Stimulated activated CD4-positive, alpha-beta T cell treated with anti-CD3 and anti-CD28 coated beads, Interleukin-1b, Interleukin-23, amount 100 ng/mL, for 1 hour (primary cell): ENCODE measurements around the gene EXD1.

ENCODE experiments used
- DNase-seq, 2 donors: peaks; one replicate each; pipeline ENCODE4 v3.0.0-alpha.2; 2020; ENCODE audit warnings: low read depth in 2 of 2

EXD1 gene

GRCh38 chr15:41231422-41232226 is 1.1 kb upstream of the EXD1 start:
- no peak for DNase-seq

GRCh38 chr15:41230345-41230649 is 260 bp downstream of the EXD1 start:
- no peak for DNase-seq

- no peak for DNase-seq
These were observed 11.2 kb downstream of the EXD1 start for GRCh38 chr15:41219381-41219780.

GRCh38 chr15:41218851-41219250 is 11.7 kb downstream of the EXD1 start:
- no peak for DNase-seq

- no peak for DNase-seq
These were observed 14.8 kb downstream of the EXD1 start for GRCh38 chr15:41215708-41216107.

GRCh38 chr15:41207687-41208448 is 22.7 kb downstream of the EXD1 start:
- DNase-seq: no peak

- DNase-seq: no peak
These were observed 25.2 kb downstream of the EXD1 start for GRCh38 chr15:41205315-41205714.

GRCh38 chr15:41203395-41203794 is 27.2 kb downstream of the EXD1 start:
- no peak for DNase-seq

GRCh38 chr15:41199470-41199869 is 31.1 kb downstream of the EXD1 start:
- DNase-seq: no peak

GRCh38 chr15:41194444-41194843 is 36.1 kb downstream of the EXD1 start:
- DNase-seq: no peak

GRCh38 chr15:41183581-41183980 is 47.0 kb downstream of the EXD1 start:
- DNase-seq: no peak

- DNase-seq: no peak
These were observed 48.3 kb downstream of the EXD1 start for GRCh38 chr15:41182266-41182665.

- DNase-seq: no peak
These were observed 50.3 kb downstream of the EXD1 start for GRCh38 chr15:41180206-41180789.

GRCh38 chr15:41169781-41170180 is 60.8 kb downstream of the EXD1 start:
- no peak for DNase-seq

GRCh38 chr15:41169086-41169485 is 61.5 kb downstream of the EXD1 start:
- no peak for DNase-seq

GRCh38 chr15:41161736-41162135 is 68.8 kb downstream of the EXD1 start:
- no peak for DNase-seq

- no peak for DNase-seq
These were observed 69.2 kb downstream of the EXD1 start for GRCh38 chr15:41161336-41161735.

- DNase-seq: no peak
These were observed 69.8 kb downstream of the EXD1 start for GRCh38 chr15:41160639-41161315.

GRCh38 chr15:41154412-41154811 is 76.1 kb downstream of the EXD1 start:
- DNase-seq: no peak

- no peak for DNase-seq
These were observed 76.8 kb downstream of the EXD1 start for GRCh38 chr15:41153733-41154132.

- DNase-seq: no peak
These were observed 79.0 kb downstream of the EXD1 start for GRCh38 chr15:41151451-41152005.

GRCh38 chr15:41150279-41150678 is 80.3 kb downstream of the EXD1 start:
- DNase-seq: no peak
